NCI-H1930 (cell line): ENCODE results near the gene FDX2.
A peak's percentile ranks its signal among the peaks of the same experiment; 100 is the strongest.
"Not testable (repeated sequence)": the region's sequence is repeated elsewhere in the genome, so short reads cannot be mapped to it uniquely, and the experiment has no call there.

ENCODE experiments used
- DNase-seq, 2 experiments: peaks; one replicate each; lab custom pipeline; 2025; lab: John Stamatoyannopoulos, UW

FDX2 gene

DNA sequence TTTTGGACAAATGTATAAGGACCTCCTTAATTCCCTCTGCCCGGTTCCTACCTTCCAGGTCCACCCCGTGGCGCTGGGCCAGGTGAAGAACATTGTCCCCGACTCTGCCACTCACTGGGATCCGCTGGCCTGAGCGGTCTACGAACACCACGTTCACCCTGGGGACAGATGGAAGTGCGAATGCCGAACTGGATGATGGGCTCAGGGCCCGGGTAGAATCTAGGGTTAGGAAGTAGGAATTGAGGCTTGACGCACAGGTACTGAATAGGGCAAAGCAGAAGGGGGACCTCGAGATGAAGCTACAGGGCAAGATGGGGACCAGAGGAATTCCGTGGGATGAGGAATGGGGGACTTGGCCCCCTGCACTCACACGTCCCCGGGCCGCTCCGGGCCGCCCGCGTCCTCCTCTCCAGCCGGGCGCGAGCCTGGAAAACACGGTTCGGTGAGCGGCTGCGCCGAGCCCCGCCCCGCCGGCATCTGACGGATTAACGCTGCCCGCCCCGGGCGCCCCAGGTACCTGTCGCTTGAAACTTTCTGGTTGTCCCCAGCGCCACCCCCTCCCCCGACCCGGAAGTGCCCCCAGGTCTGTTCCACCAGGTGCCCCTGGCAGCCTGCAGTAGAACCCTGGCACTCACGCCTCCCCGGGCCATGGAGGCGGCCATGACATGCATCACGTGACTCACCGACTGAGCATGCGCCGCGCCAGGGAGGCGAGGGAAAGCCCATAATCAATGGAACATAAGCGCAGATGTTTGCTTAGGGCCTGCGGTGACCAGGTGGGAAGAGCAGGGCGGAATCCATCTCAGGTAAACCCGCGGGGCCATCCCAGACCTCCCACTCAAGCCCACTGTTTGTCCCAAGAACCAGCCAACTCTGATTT is at the start of gene FDX2:
TSS of gene FDX2 (minus strand) at position 681 of the 880 bp plus-strand sequence. CDS start at position 662, 19 bp downstream.
- DNase-seq = peak; percentile 76 to 78

DNA sequence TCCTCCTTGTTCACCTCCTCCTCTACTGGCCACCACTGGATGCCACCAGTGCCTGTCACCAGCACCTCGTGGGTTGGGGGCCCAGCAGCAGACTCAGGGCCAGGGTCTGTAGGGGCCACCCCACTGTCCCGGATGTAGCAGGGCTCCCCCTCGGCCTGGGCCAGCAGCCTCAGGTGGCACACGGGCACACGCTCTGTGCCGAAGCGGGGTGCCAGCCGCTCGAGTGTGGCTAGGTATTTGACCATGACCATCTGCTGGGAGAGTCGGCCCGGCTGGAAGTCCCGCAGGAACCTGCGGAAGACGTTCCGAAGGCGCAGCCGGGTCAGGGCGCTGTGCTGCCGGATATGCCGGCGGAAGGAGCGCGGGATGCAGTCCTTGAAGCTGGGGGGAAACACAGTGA is 49.7 kb upstream of the FDX2 start:
- no peak for DNase-seq

GRCh38 chr19:10364644-10365043 is 48.8 kb upstream of the FDX2 start:
- DNase-seq = no peak

DNA sequence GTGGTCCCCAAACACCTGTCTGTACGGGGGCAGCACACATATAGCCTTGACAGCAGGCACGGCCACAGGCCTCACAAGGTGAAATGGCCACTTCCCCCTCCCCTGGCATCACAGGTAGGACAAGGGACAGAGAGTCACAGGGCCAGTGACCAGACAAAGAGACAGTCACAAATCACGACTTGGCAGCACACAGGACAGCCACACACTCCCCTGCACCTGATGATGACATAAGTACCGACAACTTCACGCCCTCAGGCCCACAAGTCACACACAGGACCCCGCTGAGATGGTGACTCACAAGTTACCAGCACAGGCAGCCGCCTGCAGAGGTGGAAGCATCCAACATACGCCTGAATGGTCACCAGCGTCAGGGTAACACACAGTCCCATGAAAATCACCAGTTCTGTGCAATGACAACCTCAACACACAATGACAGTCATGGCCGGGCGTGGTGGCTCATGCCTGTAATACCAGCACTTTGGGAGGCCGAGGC is 48.0 kb upstream of the FDX2 start:
- no peak for DNase-seq

DNA sequence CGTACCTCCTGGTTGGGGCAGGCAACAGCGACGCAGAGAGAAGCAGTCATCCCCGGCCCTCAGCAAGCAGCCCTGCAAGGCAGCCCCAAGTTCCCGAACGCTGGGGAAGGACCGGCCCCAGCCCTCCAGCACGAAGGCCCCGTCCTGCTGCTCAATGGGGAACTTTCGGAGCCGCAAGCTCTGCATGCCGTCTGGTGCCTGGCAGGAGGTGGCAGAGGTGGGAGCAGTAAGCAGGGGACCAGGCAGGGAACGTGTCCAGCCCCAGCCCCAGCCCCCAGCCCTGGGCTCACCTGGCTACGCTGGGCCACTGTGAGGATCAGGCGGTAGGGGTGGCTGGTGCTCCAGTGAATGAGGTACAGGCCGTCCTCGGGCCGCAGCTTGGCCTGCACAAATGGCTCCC is 46.4 kb upstream of the FDX2 start:
- DNase-seq = no peak

- no peak for DNase-seq
Measured at GRCh38 chr19:10361569-10362011, 45.8 kb upstream of the FDX2 start.

- no peak for DNase-seq
Measured at GRCh38 chr19:10356431-10356830, 40.6 kb upstream of the FDX2 start.

- no peak for DNase-seq
Measured at GRCh38 chr19:10353793-10354391, 38.1 kb upstream of the FDX2 start.

DNA sequence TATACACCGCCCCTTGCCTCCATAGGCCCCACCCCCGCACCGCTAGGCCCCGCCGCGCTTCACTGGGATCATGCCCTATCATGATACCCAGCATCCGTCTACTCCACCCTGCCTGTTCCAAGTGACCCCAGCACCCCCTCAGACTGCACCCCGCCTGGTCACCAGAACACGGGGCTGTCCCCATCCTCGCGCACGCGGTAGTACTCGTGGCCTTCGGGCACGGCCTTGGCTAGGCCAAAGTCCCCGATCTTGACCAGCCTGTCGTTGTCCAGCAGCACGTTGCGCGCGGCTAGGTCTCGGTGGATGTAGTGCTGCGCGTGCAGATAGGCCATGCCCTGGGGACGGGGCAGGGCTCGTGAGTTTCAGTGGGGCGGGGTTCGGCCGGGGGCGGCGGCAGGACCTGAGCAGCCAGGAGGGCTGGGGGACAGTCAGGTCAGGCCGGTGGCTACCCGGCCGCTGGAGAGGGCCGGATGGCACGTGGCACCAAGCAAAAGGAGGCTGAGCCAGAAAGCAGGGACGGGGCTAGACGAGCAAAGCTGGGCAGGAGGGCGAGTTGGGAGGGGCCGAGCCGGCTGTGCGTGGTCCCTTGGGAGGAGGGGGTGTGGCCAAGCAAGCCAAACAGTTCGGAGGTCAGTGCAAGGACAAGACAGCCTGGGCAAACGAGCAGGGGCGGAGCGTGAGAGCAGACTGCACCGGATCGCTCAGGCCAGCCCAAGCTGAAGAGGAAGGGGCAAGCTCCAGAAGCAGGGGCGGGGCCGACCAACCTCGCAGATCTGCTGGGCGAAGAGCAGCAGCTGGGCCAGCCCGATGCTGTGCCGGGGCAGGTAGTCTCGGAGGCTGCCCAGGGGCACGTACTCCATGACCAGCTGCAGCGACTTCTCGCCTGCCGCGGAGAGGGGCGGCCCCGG is 37.2 kb upstream of the FDX2 start:
- no peak for DNase-seq

DNA sequence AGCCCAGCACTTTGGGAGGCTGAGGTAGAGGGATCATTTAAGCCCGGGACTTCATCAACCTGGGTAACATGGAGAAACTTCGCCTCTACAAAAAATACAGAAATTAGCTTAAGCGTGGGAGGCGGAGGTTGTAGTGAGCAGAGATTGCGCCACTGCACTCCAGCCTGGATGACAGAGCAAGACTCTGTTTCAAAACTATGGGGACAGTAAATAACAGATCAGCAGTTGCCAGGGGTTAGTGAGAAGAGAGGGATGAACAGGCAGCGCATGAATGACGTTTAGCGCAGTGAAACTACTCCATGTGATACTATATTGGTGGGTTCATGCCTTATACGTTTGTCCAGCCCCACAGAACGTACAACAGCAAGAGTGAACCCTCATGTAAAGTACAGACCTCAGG is 30.7 kb upstream of the FDX2 start:
- no peak for DNase-seq

DNA sequence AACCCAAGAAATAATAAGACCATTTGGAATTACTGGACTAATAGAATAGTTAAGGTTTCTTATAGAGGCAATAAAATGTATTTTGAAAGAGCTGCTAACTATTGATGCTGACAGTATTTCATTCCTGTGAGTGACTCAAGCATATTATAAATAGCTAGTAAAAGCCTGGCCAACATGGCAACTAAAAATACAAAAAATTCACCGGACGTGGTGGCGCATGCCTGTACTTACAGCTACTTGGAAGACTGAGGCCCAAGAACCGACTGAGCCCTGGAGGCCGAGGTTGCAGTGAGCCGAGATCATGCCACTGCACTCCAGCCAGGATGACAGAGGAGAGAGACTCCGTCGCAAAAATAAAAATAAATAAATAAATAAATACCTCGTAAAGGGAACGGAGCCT is 29.0 kb upstream of the FDX2 start:
- no peak for DNase-seq

GRCh38 chr19:10343495-10343894 is 27.7 kb upstream of the FDX2 start:
- no peak for DNase-seq

DNA sequence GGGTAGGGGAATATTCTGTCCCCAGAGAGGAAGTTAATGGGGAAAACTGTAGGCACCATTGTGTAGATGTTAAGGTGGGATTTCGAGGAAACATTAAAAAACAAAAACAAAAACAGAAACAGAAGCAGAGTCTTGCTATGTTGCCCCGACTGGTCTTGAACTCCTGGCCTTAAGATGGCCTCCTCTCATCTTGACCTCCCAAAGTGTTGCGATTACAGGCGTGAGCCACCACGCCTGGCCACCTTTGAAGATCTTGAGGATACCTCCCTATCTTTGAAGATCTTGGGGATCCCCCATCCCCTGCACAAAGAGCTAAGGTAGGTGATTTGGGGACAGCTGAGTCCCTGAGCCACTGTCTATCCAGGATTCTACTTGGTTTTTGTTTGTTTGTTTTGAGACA is 24.2 kb upstream of the FDX2 start:
- no peak for DNase-seq

GRCh38 chr19:10339380-10339960 is 23.7 kb upstream of the FDX2 start, which contains the start of gene ICAM3:
Gene ICAM3, minus strand, starts transcription at chr19:10339624. Its CDS starts 10 bp downstream, at chr19:10339614.
- no peak for DNase-seq

- DNase-seq = no peak
Measured at GRCh38 chr19:10338940-10339339, 23.1 kb upstream of the FDX2 start.

GRCh38 chr19:10336725-10337124 is 20.9 kb upstream of the FDX2 start:
- DNase-seq = not testable (repeated sequence)

- no peak for DNase-seq
Measured at GRCh38 chr19:10335352-10335985, 19.7 kb upstream of the FDX2 start.

- peak; percentile 20 to 27 for DNase-seq
Measured at GRCh38 chr19:10334588-10335351, 19.0 kb upstream of the FDX2 start.

DNA sequence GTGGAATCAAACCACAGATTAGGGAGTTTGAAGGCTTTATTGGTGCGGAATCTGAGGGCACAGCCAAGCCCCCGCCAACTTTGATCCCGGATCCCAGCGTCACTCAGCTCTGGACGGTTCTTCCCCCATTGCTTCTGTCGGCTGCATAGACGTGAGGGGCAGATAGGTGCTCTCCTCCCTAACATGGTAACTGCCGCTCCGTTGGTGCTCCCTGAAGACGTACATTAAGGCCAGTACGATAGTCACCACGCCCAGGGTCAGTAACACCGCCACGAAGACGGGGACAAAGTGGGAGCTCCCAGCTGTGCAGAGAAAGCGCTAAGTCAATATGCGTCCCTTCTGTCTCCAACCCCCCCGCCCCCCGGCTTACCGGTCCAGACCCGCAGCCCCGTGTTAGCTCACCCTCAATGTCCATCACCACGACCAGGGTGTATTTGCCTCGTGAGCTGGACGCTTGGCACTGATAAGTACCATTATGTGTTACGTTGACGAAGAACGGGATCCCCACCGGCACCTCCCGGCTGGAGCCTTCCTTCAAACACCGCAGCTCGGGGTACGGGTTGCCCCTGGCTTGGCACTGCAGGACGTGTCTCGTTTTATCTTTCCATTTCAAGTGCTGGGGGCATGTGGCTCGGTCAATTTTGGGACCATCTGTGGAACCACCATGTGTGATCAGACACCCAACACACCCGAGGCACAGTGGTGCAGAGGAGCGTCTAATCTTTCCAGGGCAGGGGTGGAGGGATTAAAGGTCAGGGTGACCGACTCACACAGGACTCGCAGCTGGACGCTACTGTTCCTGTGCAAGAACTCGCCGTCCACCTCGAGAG is 18.2 kb upstream of the FDX2 start:
- DNase-seq = no peak
